Naive thymus-derived CD8-positive, alpha-beta T cell (primary cell): Measurements from ENCODE around the gene MACROD1. TPM values are rescaled to one million over a fixed set of nuclear protein-coding genes. Genes with fewer than 3 reads are reported as not detected.

Experiments
- ATAC-seq, 2 donors: fragments of 150-1000 bp; cut with Tn5 transposase in 1 of 2; sonication (Bioruptor Pico), chemical (Tn5 transposase) in 1 of 2; 1 replicate in 1 of 2; 2 replicates in 1 of 2; pipeline ENCODE4 v1.10.0; 2021; ENCODE audit warnings: mild to moderate bottlenecking in 2 of 2, moderate library complexity in 2 of 2
- POLR2A ChIA-PET: fragments of 350-600 bp; sonication (Branson Sonifier 250); formaldehyde crosslinking; loops from one replicate; lab custom pipeline; 2021; ENCODE audit warnings: antibody characterized with exemption; lab: Charles Lee
- DNase-seq, 10 donors: peaks; one replicate each; pipeline versions ENCODE4 v3.0.0 to v3.0.0-alpha.2; 2020 to 2022
- H3K27ac Mint-ChIP-seq, 10 donors: one replicate each; pipeline ENCODE4 v1.8.0; 2020 to 2022; ENCODE audit warnings: mild to moderate bottlenecking in 10 of 10, mixed read lengths in 10 of 10, moderate library complexity in 4 of 10, inconsistent platforms in 1 of 10
- H3K27me3 Mint-ChIP-seq, 5 donors: one replicate each; pipeline ENCODE4 v1.8.0; 2021 to 2022; ENCODE audit warnings: mixed read lengths in 5 of 5
- H3K36me3 Mint-ChIP-seq, 3 donors: one replicate each; pipeline ENCODE4 v1.8.0; 2020 to 2022; ENCODE audit warnings: mixed read lengths in 3 of 3, mild to moderate bottlenecking in 2 of 3, inconsistent platforms in 1 of 3
- H3K4me1 Mint-ChIP-seq, 4 donors: one replicate each; pipeline ENCODE4 v1.8.0; 2021 to 2022; ENCODE audit warnings: mixed read lengths in 4 of 4
- H3K4me3 Mint-ChIP-seq, 10 donors: one replicate each; pipeline ENCODE4 v1.8.0; 2020 to 2022; ENCODE audit warnings: mild to moderate bottlenecking in 10 of 10, mixed read lengths in 10 of 10, moderate library complexity in 6 of 10, inconsistent platforms in 1 of 10
- H3K9me3 Mint-ChIP-seq, 9 donors: one replicate each; pipeline ENCODE4 v1.8.0; 2020 to 2022; ENCODE audit warnings: mixed read lengths in 9 of 9, mild to moderate bottlenecking in 3 of 9, inconsistent platforms in 1 of 9, moderate library complexity in 1 of 9
- polyA plus RNA-seq, 3 donors: library from polyadenylated mRNA; unstranded; fragments of 300-500 nt; fragmentation: Illumina TruSeq; gene quantifications; one replicate each; pipeline ENCODE4 v1.2.3, GENCODE V29; 2021
- total RNA-seq, 8 experiments: library from RNA in 2 of 8; stranded (reverse) in 2 of 8; gene quantifications; one replicate each; pipeline ENCODE4 v1.2.3 and lab custom pipeline; 2021 to 2026

MACROD1 gene
- total and polyA plus RNA-seq, 5 experiments from 2014 or later: 7.3 to 14.4 (median 10.8) TPM

DNA sequence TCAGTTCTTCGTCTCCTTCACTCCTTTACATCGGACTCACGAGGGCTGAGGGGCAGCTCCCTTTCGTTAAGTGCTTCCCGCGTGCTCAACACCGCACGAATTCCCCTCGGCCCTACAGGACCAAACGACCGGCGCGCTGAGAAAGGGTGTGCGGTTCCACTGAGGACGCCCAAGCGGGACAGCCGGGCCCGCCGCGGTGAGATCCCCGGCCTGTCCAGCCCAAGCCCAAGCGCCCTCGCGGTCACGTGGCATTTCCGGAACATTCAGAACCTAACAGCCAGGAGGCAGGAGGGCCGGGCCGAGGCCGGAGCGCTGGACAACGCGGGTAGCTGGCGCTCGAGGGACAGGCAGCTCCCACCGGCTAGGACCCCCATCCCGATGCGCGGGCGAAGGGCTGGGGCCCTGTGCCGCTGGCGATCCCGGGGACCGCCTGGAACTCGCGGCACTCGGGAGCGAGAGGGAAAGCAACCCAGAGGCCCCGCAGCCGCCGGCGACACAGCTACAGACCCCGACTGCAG lies 19.3 kb upstream of the MACROD1 start:
- no peak for ATAC-seq
- peaks cover 0 to 2% (median 0%) of the 10 kb centered on the region in 5 donors for H3K27me3 Mint-ChIP-seq
- H3K4me3 Mint-ChIP-seq: peak overlapping the region in 8 of 10 donors; percentile 96 to 100 (median 98)
- H3K4me1 Mint-ChIP-seq: peaks cover 21 to 54% (median 43%) of the 10 kb centered on the region in 4 donors
- DNase-seq: no peak
- H3K27ac Mint-ChIP-seq: peak overlapping the region; percentile 66 to 97 (median 94)
- H3K9me3 Mint-ChIP-seq: no peaks in the 10 kb centered on the region
- POLR2A ChIA-PET: interaction anchor here (0.5 to 4.0 kb wide), 31 partner anchors 10 to 1531 kb away, joined by 3 to 58 read pairs (median 5); partner anchors contain the start of genes CCDC88B, DNAJC4, ESRRA and FERMT3
- peaks cover 0 to 16% (median 0%) of the 10 kb centered on the region in 3 donors for H3K36me3 Mint-ChIP-seq

DNA sequence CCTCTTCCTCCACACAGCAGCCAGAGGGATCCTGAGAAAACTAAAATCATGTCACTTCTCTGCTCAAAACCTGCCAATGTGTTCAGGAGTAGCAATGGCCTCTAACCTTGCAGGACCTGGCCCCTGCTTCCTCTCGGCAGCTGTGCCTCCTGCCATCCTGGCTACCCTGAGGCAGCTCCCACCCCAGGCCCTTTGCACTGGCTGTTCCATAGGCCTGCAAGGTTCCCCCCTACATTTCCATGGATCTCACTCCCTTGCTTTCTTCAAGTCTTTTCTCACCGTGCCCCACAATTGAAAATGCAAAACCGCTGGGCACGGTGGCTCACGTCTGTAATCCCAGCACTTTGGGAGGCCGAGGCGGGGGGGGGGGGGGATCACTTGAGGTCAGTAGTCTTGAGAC lies 18.0 kb upstream of the MACROD1 start:
- no peaks in the 10 kb centered on the region for H3K9me3 Mint-ChIP-seq
- peak overlapping the region in 4 of 10 donors; percentile 41 to 98 (median 70) for H3K4me3 Mint-ChIP-seq
- no peak for DNase-seq
- H3K36me3 Mint-ChIP-seq: peaks cover 0 to 6% (median 0%) of the 10 kb centered on the region in 3 donors
- POLR2A ChIA-PET: interaction anchor here (0.6 to 4.0 kb wide), 9 partner anchors 14 to 1470 kb away, joined by 3 to 58 read pairs (median 17); partner anchors contain the start of genes FERMT3, MACROD1, NUDT22 and PPP1R14B
- ATAC-seq: no peak
- peak overlapping the region in 3 of 10 donors; percentile 15 to 96 (median 53) for H3K27ac Mint-ChIP-seq
- H3K27me3 Mint-ChIP-seq: peaks cover 0 to 2% (median 0%) of the 10 kb centered on the region in 5 donors
- peaks cover 18 to 47% (median 36%) of the 10 kb centered on the region in 4 donors for H3K4me1 Mint-ChIP-seq

DNA sequence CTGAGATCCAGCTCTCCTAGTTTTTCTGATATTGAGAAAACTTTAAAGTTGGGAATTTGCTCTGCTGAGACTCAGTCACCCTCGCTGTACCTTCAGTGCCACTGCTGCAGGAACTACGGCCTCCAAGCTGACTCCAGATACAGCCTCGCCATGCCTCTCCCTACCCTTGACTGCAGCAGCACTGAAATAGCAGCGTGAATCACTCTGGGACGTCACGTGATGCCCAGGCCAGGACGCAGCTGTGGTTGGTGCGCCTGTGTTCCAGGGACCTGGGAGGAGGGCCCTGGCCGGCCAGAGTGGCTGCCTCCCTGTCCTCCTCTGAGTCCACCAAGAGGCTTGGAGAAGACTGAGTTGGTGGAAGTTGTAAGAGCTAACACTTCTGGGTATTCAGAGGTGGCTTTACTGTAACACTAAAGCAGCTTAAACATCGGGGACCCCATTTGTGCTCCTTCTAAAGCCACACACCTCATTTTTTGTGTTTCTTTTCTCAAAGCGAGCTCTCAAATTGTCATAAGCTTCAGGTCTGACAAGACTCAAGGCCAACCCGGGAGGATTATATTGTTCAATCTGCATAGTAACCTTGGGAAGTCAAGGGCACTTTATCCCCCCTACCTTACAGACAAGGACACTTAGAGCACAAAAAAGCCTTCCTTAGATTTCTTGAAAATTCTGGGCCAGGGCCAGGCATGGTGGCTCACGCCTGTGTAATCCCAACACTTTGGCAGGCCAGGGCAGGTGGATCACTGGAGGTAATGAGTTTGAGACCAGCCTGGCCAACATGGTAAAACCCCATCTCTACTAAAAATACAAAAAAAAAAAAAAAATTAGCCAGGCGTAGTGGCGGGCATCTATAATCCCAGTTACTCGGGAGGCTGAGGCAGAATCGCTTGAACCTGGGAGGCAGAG lies 15.8 kb upstream of the MACROD1 start:
- ATAC-seq: no peak
- H3K27ac Mint-ChIP-seq: peak overlapping the region in 5 of 10 donors; percentile 6 to 66 (median 37)
- DNase-seq: peak in 2 of 10 donors; percentile 7 to 31
- H3K27me3 Mint-ChIP-seq: peaks cover 0 to 2% (median 0%) of the 10 kb centered on the region in 5 donors
- POLR2A ChIA-PET: interaction anchor here (0.7 to 1.5 kb wide), 4 partner anchors 16 to 122 kb away, joined by 4 to 6 read pairs (median 4); partner anchors contain the start of genes NUDT22 and TRPT1
- peaks cover 17 to 53% (median 40%) of the 10 kb centered on the region in 4 donors for H3K4me1 Mint-ChIP-seq
- no peaks in the 10 kb centered on the region for H3K36me3 Mint-ChIP-seq
- H3K9me3 Mint-ChIP-seq: no peaks in the 10 kb centered on the region
- H3K4me3 Mint-ChIP-seq: peak overlapping the region in 4 of 10 donors; percentile 24 to 63 (median 40)

DNA sequence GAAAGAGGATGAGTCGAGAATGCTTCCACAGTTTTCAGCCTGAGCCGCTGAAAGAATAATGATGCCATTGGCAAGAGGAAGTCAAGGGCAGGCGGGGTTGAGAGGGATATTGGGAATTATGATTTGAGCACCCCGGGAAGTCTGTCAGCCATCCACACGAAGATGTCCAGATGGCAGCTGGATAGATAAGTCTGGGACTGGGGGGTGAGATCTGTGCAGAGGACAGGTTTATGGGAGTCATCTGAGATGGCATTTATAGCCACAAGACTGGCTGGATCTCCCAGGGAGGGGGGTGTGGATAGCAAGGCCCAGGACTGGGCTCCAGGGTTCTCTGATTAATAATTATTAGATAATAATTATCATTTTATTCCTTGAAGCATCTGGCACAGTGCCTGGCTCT lies 15.0 kb upstream of the MACROD1 start:
- Mint-ChIP-seq H3K27ac (no peak overlapping the region), H3K9me3 (no peaks in the 10 kb centered on the region), H3K27me3 (peaks cover 0 to 2% (median 0%) of the 10 kb centered on the region in 5 donors), H3K4me3 (no peak overlapping the region), H3K4me1 (peaks cover 15 to 52% (median 43%) of the 10 kb centered on the region in 4 donors), H3K36me3 (no peaks in the 10 kb centered on the region)
- POLR2A ChIA-PET: interaction anchor here (0.6 to 1.5 kb wide), 3 partner anchors 15 to 123 kb away, joined by 3 to 6 read pairs (median 4); partner anchors contain the start of gene MACROD1
- ATAC-seq (no peak), DNase-seq (no peak)

DNA sequence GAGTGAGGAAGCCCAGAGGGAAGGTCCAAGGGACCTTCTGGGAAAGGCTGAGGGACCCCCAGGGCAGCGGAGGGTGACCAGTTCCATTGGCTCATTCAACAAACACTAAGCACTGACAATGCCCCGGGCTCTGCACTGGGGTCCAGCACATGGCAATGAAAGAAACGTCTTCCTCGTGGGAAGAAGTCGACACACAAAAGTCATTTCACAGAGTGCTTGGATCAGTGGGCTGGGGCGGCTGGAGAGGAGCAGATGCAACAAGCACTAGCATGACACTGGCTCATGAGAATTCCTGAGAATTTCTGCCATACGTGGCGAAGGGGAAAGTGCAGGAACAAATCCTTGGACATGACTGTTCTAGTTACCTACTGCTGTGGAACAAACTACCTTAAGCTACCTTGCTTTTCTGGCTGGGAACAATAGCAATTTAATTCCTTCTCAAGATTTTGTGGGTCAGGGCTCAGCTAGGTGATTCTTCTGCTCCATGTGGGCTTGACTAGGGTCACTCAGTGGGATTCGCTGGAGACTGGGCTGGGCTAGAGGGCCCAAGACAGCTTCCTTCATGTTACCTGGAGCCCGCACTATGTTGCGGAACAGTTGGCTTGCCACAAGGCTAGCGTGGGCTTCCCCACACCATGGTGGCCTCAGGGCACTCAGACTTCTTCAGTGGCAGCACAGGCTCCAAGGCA lies 13.2 kb upstream of the MACROD1 start:
- POLR2A ChIA-PET: no interaction called here
- H3K4me3 Mint-ChIP-seq: no peak overlapping the region
- DNase-seq (no peak), ATAC-seq (no peak)
- H3K27me3 Mint-ChIP-seq: no peaks in the 10 kb centered on the region
- no peaks in the 10 kb centered on the region for H3K9me3 Mint-ChIP-seq
- peaks cover 13 to 44% (median 36%) of the 10 kb centered on the region in 4 donors for H3K4me1 Mint-ChIP-seq
- H3K36me3 Mint-ChIP-seq: no peaks in the 10 kb centered on the region
- no peak overlapping the region for H3K27ac Mint-ChIP-seq

DNA sequence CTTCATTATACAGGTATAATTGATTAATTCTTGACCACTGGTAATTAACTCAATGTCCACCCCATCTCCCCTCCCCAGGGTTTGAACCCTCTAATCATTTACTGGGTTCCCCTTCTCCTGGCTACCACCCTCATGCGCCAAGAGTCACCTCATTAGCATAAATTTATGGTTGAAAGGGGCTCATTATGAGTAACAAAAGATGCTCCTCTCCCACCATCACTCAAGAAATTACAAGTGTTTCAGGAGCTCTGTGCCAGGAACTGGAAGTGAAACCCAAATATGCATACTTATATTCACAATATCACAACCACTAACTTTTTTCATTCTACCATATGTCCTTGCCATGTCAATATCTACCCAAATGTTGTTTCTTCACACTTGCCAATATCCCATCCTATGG lies 12.3 kb upstream of the MACROD1 start:
- Mint-ChIP-seq H3K27me3 (no peaks in the 10 kb centered on the region), H3K4me1 (peaks cover 7 to 36% (median 28%) of the 10 kb centered on the region in 4 donors), H3K9me3 (peaks cover 0 to 2% (median 0%) of the 10 kb centered on the region in 9 donors), H3K36me3 (no peaks in the 10 kb centered on the region), H3K4me3 (peak overlapping the region in 1 of 10 donors; percentile 8), H3K27ac (peak overlapping the region in 2 of 10 donors; percentile 17 to 69)
- DNase-seq (no peak), ATAC-seq (no peak)
- POLR2A ChIA-PET: no interaction called here

DNA sequence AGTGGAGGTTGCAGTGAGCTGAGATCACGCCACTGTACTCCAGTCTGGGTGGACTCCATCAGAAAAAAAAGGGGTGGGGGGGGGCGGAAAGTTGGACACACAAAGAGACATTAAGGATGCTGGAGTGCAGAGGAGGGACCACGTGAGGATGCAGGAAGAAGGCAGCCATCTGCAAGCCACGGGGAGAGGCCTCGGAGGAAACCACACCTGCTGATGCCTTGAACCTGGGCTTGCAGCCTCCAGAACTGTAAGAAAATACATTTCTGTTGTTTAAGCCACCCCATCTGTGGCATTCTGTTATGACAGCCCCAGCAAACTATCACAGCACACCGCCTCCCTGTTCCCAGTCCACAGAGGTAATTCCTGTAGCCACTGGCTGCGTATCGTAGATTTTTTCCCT lies 10.8 kb upstream of the MACROD1 start:
- peaks cover 0 to 2% (median 0%) of the 10 kb centered on the region in 9 donors for H3K9me3 Mint-ChIP-seq
- POLR2A ChIA-PET: interaction anchor here (1.6 kb wide), 1 partner anchor 11 kb away, joined by 6 read pairs; the partner anchor contains the start of gene MACROD1
- ATAC-seq (no peak), DNase-seq (peak in 1 of 10 donors; percentile 10)
- H3K27me3 Mint-ChIP-seq: no peaks in the 10 kb centered on the region
- peaks cover 3 to 27% (median 18%) of the 10 kb centered on the region in 4 donors for H3K4me1 Mint-ChIP-seq
- H3K27ac Mint-ChIP-seq: peak overlapping the region in 1 of 10 donors; percentile 18
- H3K36me3 Mint-ChIP-seq: no peaks in the 10 kb centered on the region
- H3K4me3 Mint-ChIP-seq: no peak overlapping the region

DNA sequence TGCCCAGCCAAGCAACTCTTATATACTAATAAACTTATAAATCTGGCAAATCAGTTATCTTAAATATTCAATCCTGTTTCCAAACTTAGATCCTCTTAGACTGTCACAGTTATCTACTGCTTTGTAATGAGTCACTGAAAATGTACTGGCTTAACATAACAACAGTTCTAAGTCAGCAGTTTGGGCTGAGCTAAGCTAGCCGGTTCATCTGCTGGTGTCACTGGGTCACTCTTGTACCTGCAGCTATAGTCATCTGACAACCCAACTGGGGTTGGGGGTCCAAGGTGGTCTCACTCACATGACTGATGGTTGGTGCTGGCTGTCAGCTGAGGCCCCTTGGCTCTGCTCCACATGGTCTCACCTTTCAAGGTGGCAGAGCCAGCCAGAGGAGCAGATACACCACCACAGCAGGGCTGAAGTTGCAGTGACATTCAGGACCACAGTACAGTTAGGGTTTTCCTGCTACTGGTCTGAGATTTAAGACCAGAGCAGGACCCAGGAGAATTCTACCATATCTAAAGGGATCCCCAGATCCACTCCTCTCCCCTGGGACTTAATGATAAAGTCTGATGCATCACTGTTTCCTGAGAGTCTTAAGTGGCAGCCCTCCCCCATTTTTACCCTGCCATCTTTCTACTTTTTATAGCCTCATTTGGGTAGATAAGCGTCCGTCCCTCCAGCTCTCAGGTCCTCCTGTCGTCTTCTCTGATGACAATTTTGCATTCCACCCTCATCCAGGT lies 7.9 kb upstream of the MACROD1 start:
- peaks cover 0 to 17% (median 11%) of the 10 kb centered on the region in 4 donors for H3K4me1 Mint-ChIP-seq
- H3K27me3 Mint-ChIP-seq: no peaks in the 10 kb centered on the region

DNA sequence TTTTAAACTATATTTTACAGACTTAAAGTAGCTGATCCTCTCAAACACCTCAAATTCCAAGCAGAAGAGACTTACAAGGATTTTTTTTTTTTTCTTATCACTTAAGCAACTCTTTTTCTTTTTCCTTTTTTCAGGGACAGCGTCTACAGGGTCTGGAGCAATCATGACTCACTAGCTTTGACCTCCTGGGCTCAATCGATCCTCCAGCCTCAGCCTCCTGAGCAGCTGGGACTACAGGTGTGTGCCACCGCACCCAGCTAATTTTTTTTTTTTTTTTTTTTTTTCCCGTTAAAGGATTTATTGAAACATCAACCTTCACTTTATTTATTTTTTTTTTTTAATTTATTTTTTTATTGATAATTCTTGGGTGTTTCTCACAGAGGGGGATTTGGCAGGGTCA lies 4.5 kb upstream of the MACROD1 start:
- Mint-ChIP-seq H3K27ac (no peak overlapping the region), H3K9me3 (peaks cover 0 to 2% (median 0%) of the 10 kb centered on the region in 9 donors), H3K27me3 (no peaks in the 10 kb centered on the region), H3K4me3 (no peak overlapping the region), H3K4me1 (peaks cover 4 to 15% (median 6%) of the 10 kb centered on the region in 4 donors), H3K36me3 (peaks cover 0 to 2% (median 0%) of the 10 kb centered on the region in 3 donors)
- DNase-seq (no peak), ATAC-seq (no peak)
- POLR2A ChIA-PET: interaction anchor here (0.6 to 0.9 kb wide), 3 partner anchors 13 to 198 kb away, joined by 3 to 5 read pairs (median 3); no protein-coding TSS in a partner anchor

More for the DNA sequence above, 7.9 kb upstream of the MACROD1 start:
- Mint-ChIP-seq H3K27ac (peak overlapping the region in 2 of 10 donors; percentile 39 to 69), H3K9me3 (peaks cover 0 to 2% (median 0%) of the 10 kb centered on the region in 9 donors), H3K36me3 (peaks cover 0 to 2% (median 0%) of the 10 kb centered on the region in 3 donors), H3K4me3 (no peak overlapping the region)
- no peak for ATAC-seq
- POLR2A ChIA-PET: no interaction called here
- DNase-seq: no peak

DNA sequence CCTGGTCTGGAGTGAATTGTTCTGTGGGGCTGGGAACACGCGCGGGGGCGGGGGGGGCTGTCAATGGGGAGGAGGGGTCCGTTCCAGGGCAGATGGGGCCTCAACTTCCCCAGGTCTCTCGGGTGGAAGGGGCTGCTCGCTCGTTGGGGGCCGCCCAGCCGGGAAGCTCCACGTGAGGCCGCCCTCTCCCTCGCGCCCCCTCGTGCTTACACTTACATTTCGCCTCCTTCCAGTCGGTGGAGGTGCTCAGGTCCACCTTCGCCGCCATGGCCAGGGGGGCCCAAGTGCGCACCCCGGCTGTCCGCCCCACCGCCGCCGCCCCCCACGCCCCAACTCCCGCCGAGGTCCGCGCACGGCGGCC lies 452 bp downstream of the MACROD1 start:
- peaks cover 6 to 23% (median 16%) of the 10 kb centered on the region in 4 donors for H3K4me1 Mint-ChIP-seq

More for the DNA sequence above, 452 bp downstream of the MACROD1 start:
- peak; percentile 33 to 34 for ATAC-seq
- peaks cover 0 to 2% (median 0%) of the 10 kb centered on the region in 3 donors for H3K36me3 Mint-ChIP-seq
- DNase-seq: peak in 1 of 10 donors; percentile 63
- POLR2A ChIA-PET: interaction anchor here (0.6 to 3.4 kb wide), 6 partner anchors 12 to 1720 kb away, joined by 3 to 28 read pairs (median 4); partner anchors contain the start of gene STIP1
- H3K9me3 Mint-ChIP-seq: no peaks in the 10 kb centered on the region
- peak overlapping the region in 1 of 10 donors; percentile 59 for H3K27ac Mint-ChIP-seq
- peak overlapping the region in 9 of 10 donors; percentile 77 to 92 (median 85) for H3K4me3 Mint-ChIP-seq
- no peaks in the 10 kb centered on the region for H3K27me3 Mint-ChIP-seq
